Kidney (tissue), 14 donors: ENCODE results near the gene RIC3. TPM values are rescaled to one million over a fixed set of nuclear protein-coding genes. Genes with fewer than 3 reads are reported as not detected.

Source experiments
- DNase-seq, 5 donors: peaks; one replicate each; pipeline ENCODE4 v3.0.0-alpha.2; 2013 to 2020
- FAIRE-seq: peaks from 2 replicates; lab custom pipeline; 2012; peaks lifted over from hg19 to GRCh38; lab: Jason Lieb, UNC
- H3K27ac ChIP-seq, 2 donors: one replicate each; pipeline ENCODE4 v1.7.0; 2013; ENCODE audit warnings: low read depth in 2 of 2, low read length in 2 of 2, inconsistent platforms in 1 of 2
- H3K27me3 ChIP-seq: one replicate; pipeline ENCODE4 v1.7.1; 2013; ENCODE audit warnings: low read length, inconsistent platforms; ENCODE audit not compliant: control insufficient read depth, insufficient read depth
- H3K36me3 ChIP-seq, 3 donors: one replicate each; pipeline versions ENCODE4 v1.7.0 to v1.7.1; 2013; ENCODE audit warnings: low read length in 3 of 3, control low read depth in 1 of 3, inconsistent platforms in 1 of 3; ENCODE audit not compliant: insufficient read depth in 3 of 3, control insufficient read depth in 2 of 3
- H3K4me1 ChIP-seq, 3 donors: one replicate each; pipeline versions ENCODE4 v1.7.0 to v1.7.1; 2013; ENCODE audit warnings: low read length in 3 of 3, inconsistent platforms in 1 of 3, low read depth in 1 of 3; ENCODE audit not compliant: control insufficient read depth in 2 of 3, insufficient read depth in 2 of 3
- H3K4me3 ChIP-seq, 3 donors: one replicate each; pipeline versions ENCODE4 v1.7.0 to v1.8.1; 2013; ENCODE audit warnings: low read length in 3 of 3, control low read depth in 1 of 3, inconsistent platforms in 1 of 3
- H3K9ac ChIP-seq, 3 donors: one replicate each; pipeline versions ENCODE4 v1.7.0 to v1.7.1; 2013; ENCODE audit warnings: low read length in 3 of 3, control low read depth in 1 of 3, inconsistent platforms in 1 of 3
- H3K9me3 ChIP-seq, 3 donors: one replicate each; pipeline versions ENCODE4 v1.7.0 to v1.7.1; 2013; ENCODE audit warnings: low read length in 3 of 3, control low read depth in 1 of 3, inconsistent platforms in 1 of 3; ENCODE audit not compliant: control insufficient read depth in 2 of 3, insufficient read depth in 1 of 3
- intact Hi-C: fragments of 100-400 bp; cut with DNase I; formaldehyde crosslinking; loops from one replicate; pipeline ENCODE4 v1.11.1; 2022
- polyA plus RNA-seq: library from polyadenylated mRNA; stranded (reverse); fragments of 350-450 nt; fragmentation: Illumina TruSeq; extraction: RNeasy Lipid Tissue Mini Kit (QIAGEN cat#74804); gene quantifications from one replicate; pipeline ENCODE4 v1.2.3, GENCODE V29; 2014; ENCODE audit warnings: low read depth, low replicate concordance; ENCODE audit not compliant: insufficient read depth
- total RNA-seq: library from RNA; stranded (reverse); fragmentation: NEBNext Ultra II Directional; extraction: Animal tissue kit (Norgen Biotek cat#: 25700); gene quantifications from one replicate; pipeline ENCODE4 v1.2.1, GENCODE V29; 2021
- TF ChIP-seq, protein P1 (sequence below): IDR thresholded peaks from 3 replicates; pipeline ENCODE4 v1.5.1; 2012; ENCODE audit warnings: mild to moderate bottlenecking, moderate library complexity, borderline replicate concordance; ENCODE audit not compliant: insufficient read depth; ENCODE audit errors: extremely low read depth
- donor health status: control.
- donor health status: control.
- donor health status: control.
- donor health status: control.
- donor health status: control.
- donor health status: DM: yes; HTN: yes; CAD: no.
- donor health status: Normal renal cell carcinoma (clear cell type).

RIC3 gene
- total and polyA plus RNA-seq, 2 donors from 2014 or later, result 10.5 to 30.7 TPM

DNA sequence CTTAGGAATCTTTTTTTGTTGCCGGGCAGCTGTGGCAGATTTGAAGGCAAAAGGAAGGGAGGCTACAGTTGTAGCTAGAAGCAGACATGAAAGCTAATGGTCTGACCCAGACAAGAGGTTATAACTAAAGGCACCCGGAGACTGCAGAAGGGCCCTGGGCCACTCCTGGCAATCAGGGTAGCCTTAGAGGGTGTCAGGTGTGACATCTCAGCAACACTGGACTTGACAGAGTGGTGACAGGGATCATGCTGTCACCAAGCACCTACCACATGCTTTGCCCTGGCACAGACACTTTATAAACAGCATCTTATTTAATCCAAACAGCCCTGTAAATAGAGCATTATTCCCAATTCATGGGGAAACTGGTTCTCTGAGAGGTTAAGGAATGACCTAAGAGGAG is 62.1 kb downstream of the RIC3 start:
- no peak overlapping the region for H3K27ac ChIP-seq
- no peak overlapping the region for H3K4me3 ChIP-seq
- FAIRE-seq (no peak), DNase-seq (no peak)
- H3K4me1 ChIP-seq, result no peaks in the 10 kb centered on the region
- no peaks in the 10 kb centered on the region for H3K27me3 ChIP-seq
- no peak overlapping the region for H3K9ac ChIP-seq
- intact Hi-C loops, result no loop called here
- H3K36me3 ChIP-seq, result peaks cover 0 to 43% (median 22%) of the 10 kb centered on the region in 3 donors
- TF ChIP-seq, protein P1, sequence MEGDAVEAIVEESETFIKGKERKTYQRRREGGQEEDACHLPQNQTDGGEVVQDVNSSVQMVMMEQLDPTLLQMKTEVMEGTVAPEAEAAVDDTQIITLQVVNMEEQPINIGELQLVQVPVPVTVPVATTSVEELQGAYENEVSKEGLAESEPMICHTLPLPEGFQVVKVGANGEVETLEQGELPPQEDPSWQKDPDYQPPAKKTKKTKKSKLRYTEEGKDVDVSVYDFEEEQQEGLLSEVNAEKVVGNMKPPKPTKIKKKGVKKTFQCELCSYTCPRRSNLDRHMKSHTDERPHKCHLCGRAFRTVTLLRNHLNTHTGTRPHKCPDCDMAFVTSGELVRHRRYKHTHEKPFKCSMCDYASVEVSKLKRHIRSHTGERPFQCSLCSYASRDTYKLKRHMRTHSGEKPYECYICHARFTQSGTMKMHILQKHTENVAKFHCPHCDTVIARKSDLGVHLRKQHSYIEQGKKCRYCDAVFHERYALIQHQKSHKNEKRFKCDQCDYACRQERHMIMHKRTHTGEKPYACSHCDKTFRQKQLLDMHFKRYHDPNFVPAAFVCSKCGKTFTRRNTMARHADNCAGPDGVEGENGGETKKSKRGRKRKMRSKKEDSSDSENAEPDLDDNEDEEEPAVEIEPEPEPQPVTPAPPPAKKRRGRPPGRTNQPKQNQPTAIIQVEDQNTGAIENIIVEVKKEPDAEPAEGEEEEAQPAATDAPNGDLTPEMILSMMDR, result no peak
- no peaks in the 10 kb centered on the region for H3K9me3 ChIP-seq

DNA sequence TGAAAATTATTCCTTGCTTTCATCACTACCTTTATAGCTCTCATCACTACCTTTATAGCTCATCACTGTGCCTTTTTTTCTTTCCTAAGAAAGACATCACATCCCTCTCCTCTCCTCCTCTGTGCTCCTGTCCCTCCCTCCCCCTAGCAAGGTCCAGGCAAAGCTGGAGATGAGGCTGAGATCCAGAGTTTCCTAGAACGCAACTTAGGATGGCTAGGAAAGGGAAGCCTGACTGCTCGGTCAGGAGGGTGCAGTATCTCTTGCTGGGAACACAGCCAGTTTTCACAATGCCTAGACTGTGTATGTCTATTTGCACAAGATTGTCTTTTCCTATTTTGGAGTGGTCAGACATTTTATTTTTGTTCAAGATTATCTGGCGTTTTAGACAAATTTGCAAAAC is 63.2 kb downstream of the RIC3 start:
- TF ChIP-seq, protein P1, result no peak
- intact Hi-C loops, result no loop called here
- H3K36me3 ChIP-seq, result peaks cover 4 to 52% (median 27%) of the 10 kb centered on the region in 3 donors

DNA sequence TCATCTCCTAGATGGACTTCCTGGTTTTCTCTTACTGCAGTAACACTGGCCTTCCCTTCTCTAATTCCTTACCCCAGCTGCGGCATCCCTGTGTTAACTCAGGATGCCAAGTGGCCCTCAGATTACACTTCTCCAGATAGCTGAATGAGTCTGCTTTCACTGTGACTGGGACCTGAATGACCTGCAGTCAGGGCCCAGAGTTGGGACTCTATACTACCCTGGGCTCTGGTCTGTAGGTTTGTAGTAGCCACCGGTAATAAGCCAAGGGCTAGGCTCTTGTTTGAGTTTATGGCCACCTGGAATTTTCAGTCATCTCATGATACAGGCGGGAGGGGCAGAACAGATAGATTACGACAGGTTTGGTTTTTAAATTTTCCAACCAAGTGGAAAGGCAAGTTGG is 63.7 kb downstream of the RIC3 start:
- H3K27ac ChIP-seq, result no peak overlapping the region
- H3K4me1 ChIP-seq, result no peaks in the 10 kb centered on the region
- no peaks in the 10 kb centered on the region for H3K9me3 ChIP-seq
- DNase-seq (no peak), FAIRE-seq (no peak)
- peaks cover 4 to 50% (median 31%) of the 10 kb centered on the region in 3 donors for H3K36me3 ChIP-seq
- intact Hi-C loops, result no loop called here
- no peak overlapping the region for H3K9ac ChIP-seq
- TF ChIP-seq, protein P1, result no peak
- no peak overlapping the region for H3K4me3 ChIP-seq
- no peaks in the 10 kb centered on the region for H3K27me3 ChIP-seq

More for the DNA sequence above, 63.2 kb downstream of the RIC3 start:
- no peak for FAIRE-seq
- H3K9me3 ChIP-seq, result no peaks in the 10 kb centered on the region
- H3K27me3 ChIP-seq, result no peaks in the 10 kb centered on the region
- no peaks in the 10 kb centered on the region for H3K4me1 ChIP-seq
- H3K4me3 ChIP-seq, result no peak overlapping the region
- H3K9ac ChIP-seq, result no peak overlapping the region
- no peak overlapping the region for H3K27ac ChIP-seq
- no peak for DNase-seq

DNA sequence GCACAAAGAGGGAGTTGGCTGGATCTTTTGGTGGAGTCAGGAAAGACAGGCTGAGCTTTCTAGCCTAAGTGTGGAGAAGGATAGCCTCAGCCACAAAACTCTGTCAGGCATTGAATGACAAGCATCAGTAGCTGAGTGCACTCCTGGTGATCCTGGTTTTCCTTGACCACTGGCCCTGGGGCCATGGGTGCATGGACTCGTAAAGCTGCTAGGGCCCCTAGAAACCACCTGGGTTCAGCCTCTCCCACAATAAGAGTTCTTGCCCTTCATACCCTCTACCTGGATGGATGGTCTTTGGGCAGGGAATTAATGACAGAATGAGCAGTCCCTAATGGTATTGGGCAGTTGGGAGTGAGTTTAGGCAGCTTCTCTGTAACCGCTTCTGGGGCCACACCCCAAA is 64.9 kb downstream of the RIC3 start:
- Histone ChIP-seq H3K27ac (no peak overlapping the region), H3K36me3 (peaks cover 4 to 55% (median 35%) of the 10 kb centered on the region in 3 donors), H3K9me3 (no peaks in the 10 kb centered on the region), H3K9ac (no peak overlapping the region), H3K27me3 (no peaks in the 10 kb centered on the region), H3K4me1 (no peaks in the 10 kb centered on the region), H3K4me3 (no peak overlapping the region)
- TF ChIP-seq, protein P1, result no peak
- intact Hi-C loops, result no loop called here
- no peak for DNase-seq
- FAIRE-seq, result no peak
